Loucy (cell line): ENCODE data around the gene UQCRFS1.

Experiments
- H2AFZ ChIP-seq: fragments of 200-600 bp; sonication (generic); 2 replicates; pipeline ENCODE4 v1.6.0; 2016; ENCODE audit warnings: antibody characterized with exemption, mild to moderate bottlenecking, low read length, moderate library complexity
- H3F3A ChIP-seq: fragments of 200-600 bp; 2 replicates; pipeline ENCODE4 v1.6.0; 2016; ENCODE audit warnings: antibody characterized with exemption, low read depth, mild to moderate bottlenecking
- H3K27me3 ChIP-seq: fragments of 200-600 bp; sonication (generic); 2 replicates; pipeline ENCODE4 v1.6.1; 2014; ENCODE audit warnings: low read length, mild to moderate bottlenecking; ENCODE audit not compliant: insufficient read depth, poor library complexity, severe bottlenecking
- H3K36me3 ChIP-seq: fragments of 200-600 bp; sonication (generic); 2 replicates; pipeline ENCODE4 v1.6.1; 2016; ENCODE audit warnings: low read length; ENCODE audit not compliant: insufficient read depth
- H3K4me1 ChIP-seq: fragments of 200-600 bp; sonication (generic); 2 replicates; pipeline ENCODE4 v1.5.1; 2014; ENCODE audit warnings: low read length, mild to moderate bottlenecking; ENCODE audit not compliant: insufficient read depth, poor library complexity, severe bottlenecking
- H3K4me2 ChIP-seq: fragments of 200-600 bp; sonication (generic); 2 replicates; pipeline ENCODE4 v1.6.0; 2014; ENCODE audit warnings: antibody characterized with exemption, low read length, low read depth, mild to moderate bottlenecking; ENCODE audit not compliant: poor library complexity, severe bottlenecking
- H3K4me3 ChIP-seq: fragments of 200-600 bp; sonication (generic); 2 replicates; pipeline ENCODE4 v1.5.1; 2014; ENCODE audit warnings: low read length, mild to moderate bottlenecking, mixed read lengths; ENCODE audit not compliant: poor library complexity, severe bottlenecking
- H3K79me2 ChIP-seq: fragments of 200-600 bp; sonication (generic); 2 replicates; pipeline ENCODE4 v1.6.1; 2014; ENCODE audit warnings: low read length; ENCODE audit not compliant: insufficient read depth
- H3K9ac ChIP-seq: fragments of 200-600 bp; sonication (generic); 2 replicates; pipeline ENCODE4 v1.6.0; 2014; ENCODE audit warnings: mild to moderate bottlenecking, low read depth, low read length, moderate library complexity; ENCODE audit not compliant: poor library complexity, severe bottlenecking
- H3K9me2 ChIP-seq: fragments of 200-600 bp; sonication (generic); replicated peaks from 2 replicates; pipeline ENCODE4 v1.6.1; 2016; ENCODE audit warnings: low read depth, low read length, mixed read lengths
- H3K9me3 ChIP-seq: fragments of 200-600 bp; sonication (generic); 2 replicates; pipeline ENCODE4 v1.6.1; 2014; ENCODE audit warnings: mild to moderate bottlenecking, antibody characterized with exemption, low read length, low read depth; ENCODE audit not compliant: insufficient read depth
- H4K20me1 ChIP-seq: fragments of 200-600 bp; sonication (generic); 2 replicates; pipeline ENCODE4 v1.6.0; 2014; ENCODE audit warnings: antibody characterized with exemption, low read length, mild to moderate bottlenecking; ENCODE audit not compliant: insufficient read depth, poor library complexity, severe bottlenecking
- EZH2phosphoT487 ChIP-seq: fragments of 200-600 bp; IDR thresholded peaks from 2 replicates; pipeline ENCODE4 v1.6.1; 2018; ENCODE audit warnings: antibody characterized with exemption, mild to moderate bottlenecking, moderate library complexity, borderline replicate concordance
- TF ChIP-seq, protein P1 (sequence below): fragments of 200-600 bp; sonication (generic); conservative IDR thresholded peaks from 2 replicates; pipeline ENCODE4 v1.5.1; 2014; ENCODE audit warnings: mild to moderate bottlenecking, antibody characterized with exemption, low read length

Gene UQCRFS1

DNA sequence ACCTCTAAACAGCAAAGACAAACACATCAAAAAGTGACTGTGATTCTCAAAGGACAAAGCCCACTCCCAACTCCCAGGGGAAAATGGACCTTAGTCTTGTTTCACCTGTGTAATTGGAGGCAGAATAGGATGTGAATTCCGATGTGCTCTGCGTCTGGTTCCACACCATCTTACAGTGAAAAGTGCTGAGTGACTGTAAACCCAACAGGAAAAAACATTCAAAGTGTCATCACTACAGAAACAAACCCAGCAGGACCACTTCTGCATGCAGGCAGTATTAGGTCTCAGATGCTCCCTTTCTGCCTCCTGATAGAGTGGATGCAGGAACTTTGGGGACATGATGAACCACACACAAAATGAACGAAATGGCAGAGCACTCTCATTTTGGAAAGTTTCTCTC lies 6.5 kb downstream of the UQCRFS1 start:
- Histone ChIP-seq H3K36me3 (peaks cover 22% of the 10 kb centered on the region; the same call in 1 of the 2 replicates), H3K9ac (no peak overlapping the region), H3K4me1 (peaks cover 22% of the 10 kb centered on the region), H3K9me2 (no peaks in the 10 kb centered on the region), H3K4me2 (no peak overlapping the region), H3F3A (no peaks in the 10 kb centered on the region), H3K4me3 (no peak overlapping the region), H2AFZ (no peak overlapping the region), H4K20me1 (peaks cover 42% of the 10 kb centered on the region), H3K79me2 (peaks cover 54% of the 10 kb centered on the region), H3K27me3 (no peaks in the 10 kb centered on the region), H3K9me3 (no peaks in the 10 kb centered on the region)
- TF ChIP-seq EZH2phosphoT487 = no peak
- TF ChIP-seq, protein P1, sequence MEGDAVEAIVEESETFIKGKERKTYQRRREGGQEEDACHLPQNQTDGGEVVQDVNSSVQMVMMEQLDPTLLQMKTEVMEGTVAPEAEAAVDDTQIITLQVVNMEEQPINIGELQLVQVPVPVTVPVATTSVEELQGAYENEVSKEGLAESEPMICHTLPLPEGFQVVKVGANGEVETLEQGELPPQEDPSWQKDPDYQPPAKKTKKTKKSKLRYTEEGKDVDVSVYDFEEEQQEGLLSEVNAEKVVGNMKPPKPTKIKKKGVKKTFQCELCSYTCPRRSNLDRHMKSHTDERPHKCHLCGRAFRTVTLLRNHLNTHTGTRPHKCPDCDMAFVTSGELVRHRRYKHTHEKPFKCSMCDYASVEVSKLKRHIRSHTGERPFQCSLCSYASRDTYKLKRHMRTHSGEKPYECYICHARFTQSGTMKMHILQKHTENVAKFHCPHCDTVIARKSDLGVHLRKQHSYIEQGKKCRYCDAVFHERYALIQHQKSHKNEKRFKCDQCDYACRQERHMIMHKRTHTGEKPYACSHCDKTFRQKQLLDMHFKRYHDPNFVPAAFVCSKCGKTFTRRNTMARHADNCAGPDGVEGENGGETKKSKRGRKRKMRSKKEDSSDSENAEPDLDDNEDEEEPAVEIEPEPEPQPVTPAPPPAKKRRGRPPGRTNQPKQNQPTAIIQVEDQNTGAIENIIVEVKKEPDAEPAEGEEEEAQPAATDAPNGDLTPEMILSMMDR = no peak

DNA sequence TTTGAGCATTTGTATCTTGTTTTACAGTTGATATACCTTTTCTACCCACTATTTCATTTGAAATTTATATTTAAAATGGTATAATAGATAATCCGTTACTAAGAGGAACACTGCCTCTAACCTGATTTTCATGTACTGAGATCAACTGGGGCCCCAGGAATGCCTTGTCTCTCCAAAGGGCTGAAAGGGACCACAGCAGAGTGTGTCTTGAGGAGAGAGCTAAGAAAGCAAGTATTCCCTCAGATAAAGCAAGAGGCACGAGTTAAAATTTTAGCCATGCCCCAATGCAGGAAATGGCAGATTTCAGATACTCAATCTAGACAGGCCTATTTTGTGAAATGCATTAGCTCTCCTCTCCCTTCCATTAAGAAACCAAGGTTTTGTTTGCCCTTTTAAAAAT lies 10.7 kb downstream of the UQCRFS1 start:
- no peaks in the 10 kb centered on the region for H3K9me2 ChIP-seq
- H3K27me3 ChIP-seq = no peaks in the 10 kb centered on the region
- no peaks in the 10 kb centered on the region for H3F3A ChIP-seq

DNA sequence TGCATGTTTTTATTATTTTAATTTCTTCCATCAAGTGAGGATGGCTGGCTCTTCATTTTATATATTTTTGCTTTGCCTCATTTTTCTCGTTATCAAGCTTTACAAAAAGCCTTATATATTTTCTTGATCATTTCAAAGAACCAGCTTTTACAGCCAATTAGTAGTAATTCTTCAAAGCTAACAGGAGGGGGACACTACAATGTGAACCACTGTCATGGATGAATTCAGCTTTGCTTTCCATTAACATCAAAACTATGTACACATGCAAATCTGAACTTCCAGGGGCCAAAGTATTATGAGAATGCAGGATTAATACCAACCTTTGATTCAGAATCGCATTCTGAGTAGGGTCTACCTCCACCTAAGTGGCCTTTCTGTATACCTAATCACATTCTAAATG lies 11.1 kb downstream of the UQCRFS1 start:
- no peaks in the 10 kb centered on the region for H3K9me3 ChIP-seq
- no peaks in the 10 kb centered on the region for H3K4me1 ChIP-seq
- no peaks in the 10 kb centered on the region for H3K9me2 ChIP-seq
- H3K79me2 ChIP-seq = peaks cover 11% of the 10 kb centered on the region; the same call in 1 of the 2 replicates
- H3K4me2 ChIP-seq = no peak overlapping the region
- no peak overlapping the region for H2AFZ ChIP-seq
- H3K9ac ChIP-seq = no peak overlapping the region
- H4K20me1 ChIP-seq = peaks cover 13% of the 10 kb centered on the region
- H3K4me3 ChIP-seq = no peak overlapping the region
- H3K36me3 ChIP-seq = peaks cover 15% of the 10 kb centered on the region; the same call in 1 of the 2 replicates
- no peaks in the 10 kb centered on the region for H3K27me3 ChIP-seq
- no peak for TF ChIP-seq EZH2phosphoT487
- TF ChIP-seq, protein P1 = no peak; the same call in 1 of the 2 replicates
- H3F3A ChIP-seq = no peaks in the 10 kb centered on the region

More for the DNA sequence above, 10.7 kb downstream of the UQCRFS1 start:
- Histone ChIP-seq H3K36me3 (peaks cover 18% of the 10 kb centered on the region; the same call in 1 of the 2 replicates), H4K20me1 (peaks cover 15% of the 10 kb centered on the region), H3K9ac (no peak overlapping the region), H3K79me2 (peaks cover 15% of the 10 kb centered on the region; the same call in 1 of the 2 replicates), H3K4me3 (no peak overlapping the region), H2AFZ (no peak overlapping the region), H3K9me3 (no peaks in the 10 kb centered on the region), H3K4me2 (no peak overlapping the region), H3K4me1 (no peaks in the 10 kb centered on the region)
- no peak for TF ChIP-seq EZH2phosphoT487
- TF ChIP-seq, protein P1 = no peak
